Measurements from ENCODE around the gene ABCG2. TPM values are rescaled to one million over a fixed set of nuclear protein-coding genes. Genes with fewer than 3 reads are reported as not detected.
"Not testable (repeated sequence)": the region's sequence is repeated elsewhere in the genome, so short reads cannot be mapped to it uniquely, and the experiment has no call there.

The ABCG2 gene
- total RNA-seq, 2 donors from 2014 or later = 0.74 TPM; not detected in 1

GRCh38 chr4:88137112-88137511 is 21.3 kb downstream of the ABCG2 start:
- no peak for DNase-seq (ENCODE audit: low spot score in 2 of 2)
- Mint-ChIP-seq H3K9me3 (no peaks in the 10 kb centered on the region), H3K36me3 (no peaks in the 10 kb centered on the region), H3K27ac (no peak overlapping the region)
- ATAC-seq = no peak

- Mint-ChIP-seq H3K27ac (no peak overlapping the region), H3K36me3 (no peaks in the 10 kb centered on the region), H3K9me3 (no peaks in the 10 kb centered on the region)
- DNase-seq (ENCODE audit: low spot score in 2 of 2) = no peak
- ATAC-seq = no peak
These were observed 22.2 kb downstream of the ABCG2 start for GRCh38 chr4:88136249-88136648.

GRCh38 chr4:88135356-88135663 is 23.1 kb downstream of the ABCG2 start:
- H3K27ac Mint-ChIP-seq = no peak overlapping the region
- H3K36me3 Mint-ChIP-seq = no peaks in the 10 kb centered on the region
- DNase-seq (ENCODE audit: low spot score in 2 of 2) (no peak), ATAC-seq (no peak)
- H3K9me3 Mint-ChIP-seq = no peaks in the 10 kb centered on the region

GRCh38 chr4:88134536-88135355 is 23.7 kb downstream of the ABCG2 start:
- Mint-ChIP-seq H3K27ac (no peak overlapping the region), H3K9me3 (no peaks in the 10 kb centered on the region), H3K36me3 (no peaks in the 10 kb centered on the region)
- ATAC-seq = no peak
- DNase-seq (ENCODE audit: low spot score in 2 of 2) = no peak

GRCh38 chr4:88134111-88134510 is 24.3 kb downstream of the ABCG2 start:
- ATAC-seq (no peak), DNase-seq (ENCODE audit: low spot score in 2 of 2) (no peak)
- no peaks in the 10 kb centered on the region for H3K9me3 Mint-ChIP-seq
- no peaks in the 10 kb centered on the region for H3K36me3 Mint-ChIP-seq
- H3K27ac Mint-ChIP-seq = no peak overlapping the region

GRCh38 chr4:88130544-88131305 is 27.7 kb downstream of the ABCG2 start:
- Mint-ChIP-seq H3K9me3 (no peaks in the 10 kb centered on the region), H3K27ac (no peak overlapping the region), H3K36me3 (no peaks in the 10 kb centered on the region)
- no peak for ATAC-seq
- DNase-seq (ENCODE audit: low spot score in 2 of 2) = no peak

GRCh38 chr4:88130003-88130402 is 28.4 kb downstream of the ABCG2 start:
- ATAC-seq (no peak), DNase-seq (ENCODE audit: low spot score in 2 of 2) (no peak)
- no peaks in the 10 kb centered on the region for H3K36me3 Mint-ChIP-seq
- H3K9me3 Mint-ChIP-seq = no peaks in the 10 kb centered on the region
- H3K27ac Mint-ChIP-seq = no peak overlapping the region

GRCh38 chr4:88122260-88122659 is 36.2 kb downstream of the ABCG2 start:
- DNase-seq (ENCODE audit: low spot score in 2 of 2); H3K27ac Mint-ChIP-seq; ATAC-seq: not testable (repeated sequence)
- peaks cover 20 to 23% of the 10 kb centered on the region in 2 donors for H3K9me3 Mint-ChIP-seq
- H3K36me3 Mint-ChIP-seq = peaks cover 36 to 43% of the 10 kb centered on the region in 2 donors

- Mint-ChIP-seq H3K36me3 (peaks cover 36 to 43% of the 10 kb centered on the region in 2 donors), H3K27ac (no peak overlapping the region), H3K9me3 (peaks cover 20 to 23% of the 10 kb centered on the region in 2 donors)
- ATAC-seq (no peak), DNase-seq (ENCODE audit: low spot score in 2 of 2) (no peak)
These were observed 38.5 kb downstream of the ABCG2 start for GRCh38 chr4:88119943-88120342.

- no peak overlapping the region for H3K27ac Mint-ChIP-seq
- peaks cover 10 to 14% of the 10 kb centered on the region in 2 donors for H3K9me3 Mint-ChIP-seq
- ATAC-seq (no peak), DNase-seq (ENCODE audit: low spot score in 2 of 2) (no peak)
- H3K36me3 Mint-ChIP-seq = peaks cover 15 to 16% of the 10 kb centered on the region in 2 donors
These were observed 42.9 kb downstream of the ABCG2 start for GRCh38 chr4:88115587-88115986.

GRCh38 chr4:88112856-88113255 is 45.6 kb downstream of the ABCG2 start:
- no peak overlapping the region for H3K27ac Mint-ChIP-seq
- no peak for ATAC-seq

GRCh38 chr4:88110826-88111225 is 47.6 kb downstream of the ABCG2 start:
- no peak for ATAC-seq
- Mint-ChIP-seq H3K27ac (no peak overlapping the region), H3K9me3 (no peaks in the 10 kb centered on the region), H3K36me3 (no peaks in the 10 kb centered on the region)
- DNase-seq (ENCODE audit: low spot score in 2 of 2) = no peak

More at GRCh38 chr4:88112856-88113255, 45.6 kb downstream of the ABCG2 start:
- no peak for DNase-seq (ENCODE audit: low spot score in 2 of 2)
- Mint-ChIP-seq H3K36me3 (no peaks in the 10 kb centered on the region), H3K9me3 (no peaks in the 10 kb centered on the region)

- Mint-ChIP-seq H3K27ac (no peak overlapping the region), H3K36me3 (no peaks in the 10 kb centered on the region), H3K9me3 (no peaks in the 10 kb centered on the region)
- ATAC-seq (no peak), DNase-seq (ENCODE audit: low spot score in 2 of 2) (no peak)
These were observed 49.1 kb downstream of the ABCG2 start for GRCh38 chr4:88109123-88109881.

GRCh38 chr4:88108747-88109122 is 49.7 kb downstream of the ABCG2 start:
- Mint-ChIP-seq H3K36me3 (no peaks in the 10 kb centered on the region), H3K9me3 (no peaks in the 10 kb centered on the region)

GRCh38 chr4:88108108-88108465 is 50.4 kb downstream of the ABCG2 start:
- H3K27ac Mint-ChIP-seq; DNase-seq (ENCODE audit: low spot score in 2 of 2); H3K36me3 Mint-ChIP-seq; ATAC-seq; H3K9me3 Mint-ChIP-seq: not testable (repeated sequence)

More at GRCh38 chr4:88108747-88109122, 49.7 kb downstream of the ABCG2 start:
- no peak overlapping the region for H3K27ac Mint-ChIP-seq
- ATAC-seq = no peak
- DNase-seq (ENCODE audit: low spot score in 2 of 2) = no peak

GRCh38 chr4:88107406-88108107 is 50.9 kb downstream of the ABCG2 start:
- no peaks in the 10 kb centered on the region for H3K9me3 Mint-ChIP-seq
- H3K36me3 Mint-ChIP-seq = no peaks in the 10 kb centered on the region
- DNase-seq (ENCODE audit: low spot score in 2 of 2) (no peak), ATAC-seq (no peak)
- H3K27ac Mint-ChIP-seq = no peak overlapping the region

- DNase-seq (ENCODE audit: low spot score in 2 of 2) = no peak
- peak; percentile 39 to 92 for ATAC-seq
- H3K36me3 Mint-ChIP-seq = no peaks in the 10 kb centered on the region
- no peaks in the 10 kb centered on the region for H3K9me3 Mint-ChIP-seq
- peak overlapping the region in 1 of 2 donors; percentile 35 for H3K27ac Mint-ChIP-seq
These were observed 52.2 kb downstream of the ABCG2 start for GRCh38 chr4:88106205-88106604.
